ENCODE measurements around the gene ADCY2. TPM values are rescaled to one million over a fixed set of nuclear protein-coding genes. Genes with fewer than 3 reads are reported as not detected.

ADCY2 gene
- total RNA-seq, 3 donors from 2014 or later: 1.7 to 14.8 (median 2.2) TPM

GRCh38 chr5:7680260-7680659, 284.3 kb downstream of the ADCY2 start:
- ATAC-seq (no peak), DNase-seq (no peak)
- no peak for TF ChIP-seq CTCF (IDR thresholded peaks at IDR 0.05)
- no peaks in the 10 kb centered on the region for H3K4me1 ChIP-seq (ENCODE audit: low read depth)
- no peak overlapping the region for H3K4me3 ChIP-seq
- H3K9me3 ChIP-seq: no peaks in the 10 kb centered on the region
- no peaks in the 10 kb centered on the region for H3K36me3 ChIP-seq (ENCODE audit: low read depth)
- intact Hi-C loops (cut with DNase I, micrococcal nuclease): no loop called here

- intact Hi-C loops (cut with DNase I, micrococcal nuclease): no loop called here
- no peak for ATAC-seq
- TF ChIP-seq CTCF (IDR thresholded peaks at IDR 0.05): no peak
Observed at GRCh38 chr5:7682379-7682778, 286.4 kb downstream of the ADCY2 start.

GRCh38 chr5:7683753-7684152, 287.8 kb downstream of the ADCY2 start:
- TF ChIP-seq CTCF (IDR thresholded peaks at IDR 0.05): no peak
- Histone ChIP-seq H3K36me3 (ENCODE audit: low read depth) (no peaks in the 10 kb centered on the region), H3K4me1 (ENCODE audit: low read depth) (no peaks in the 10 kb centered on the region), H3K9me3 (no peaks in the 10 kb centered on the region), H3K4me3 (no peak overlapping the region)
- ATAC-seq: no peak
- intact Hi-C loops (cut with DNase I, micrococcal nuclease): no loop called here
- no peak for DNase-seq

More at GRCh38 chr5:7682379-7682778, 286.4 kb downstream of the ADCY2 start:
- Histone ChIP-seq H3K4me1 (ENCODE audit: low read depth) (no peaks in the 10 kb centered on the region), H3K36me3 (ENCODE audit: low read depth) (no peaks in the 10 kb centered on the region), H3K9me3 (no peaks in the 10 kb centered on the region), H3K4me3 (no peak overlapping the region)
- no peak for DNase-seq

GRCh38 chr5:7684826-7685225, 288.9 kb downstream of the ADCY2 start:
- Histone ChIP-seq H3K4me1 (ENCODE audit: low read depth) (no peaks in the 10 kb centered on the region), H3K36me3 (ENCODE audit: low read depth) (no peaks in the 10 kb centered on the region), H3K4me3 (no peak overlapping the region), H3K9me3 (no peaks in the 10 kb centered on the region)
- intact Hi-C loops (cut with DNase I, micrococcal nuclease): no loop called here
- ATAC-seq: no peak
- no peak for DNase-seq
- no peak for TF ChIP-seq CTCF (IDR thresholded peaks at IDR 0.05)

- TF ChIP-seq CTCF (IDR thresholded peaks at IDR 0.05): no peak
- no peaks in the 10 kb centered on the region for H3K36me3 ChIP-seq (ENCODE audit: low read depth)
- H3K4me1 ChIP-seq (ENCODE audit: low read depth): no peaks in the 10 kb centered on the region
- DNase-seq (no peak), ATAC-seq (no peak)
- no peak overlapping the region for H3K4me3 ChIP-seq
- no peaks in the 10 kb centered on the region for H3K9me3 ChIP-seq
- intact Hi-C loops (cut with DNase I, micrococcal nuclease): no loop called here
Observed at GRCh38 chr5:7686794-7687193, 290.9 kb downstream of the ADCY2 start.

- Histone ChIP-seq H3K36me3 (ENCODE audit: low read depth) (no peaks in the 10 kb centered on the region), H3K4me1 (ENCODE audit: low read depth) (no peaks in the 10 kb centered on the region), H3K4me3 (no peak overlapping the region), H3K9me3 (no peaks in the 10 kb centered on the region)
- DNase-seq (no peak), ATAC-seq (no peak)
- no peak for TF ChIP-seq CTCF (IDR thresholded peaks at IDR 0.05)
- intact Hi-C loops (cut with DNase I, micrococcal nuclease): no loop called here
Observed at GRCh38 chr5:7690557-7690956, 294.6 kb downstream of the ADCY2 start.

Data from mucosa of descending colon (tissue), 3 donors.